Activated CD8-positive, alpha-beta memory T cell treated with anti-CD3 and anti-CD28 coated beads for 48 hours (primary cell): ENCODE measurements around the gene LZTS3.
"Not testable (repeated sequence)": the region's sequence is repeated elsewhere in the genome, so short reads cannot be mapped to it uniquely, and the experiment has no call there.

Experiments
- DNase-seq, 3 experiments: peaks; one replicate each; pipeline ENCODE4 v3.0.0-alpha.2; 2020; ENCODE audit warnings: low read depth in 2 of 3, low spot score in 2 of 3

Gene LZTS3

GRCh38 chr20:3168079-3168828 lies 5.1 kb downstream of the LZTS3 start:
- no peak for DNase-seq

GRCh38 chr20:3167738-3168078 lies 5.6 kb downstream of the LZTS3 start:
- no peak for DNase-seq

- no peak for DNase-seq
Measured at GRCh38 chr20:3166913-3167342, 6.4 kb downstream of the LZTS3 start.

- DNase-seq: no peak
Measured at GRCh38 chr20:3166338-3166912, 6.9 kb downstream of the LZTS3 start.

- no peak for DNase-seq
Measured at GRCh38 chr20:3165473-3166337, 7.6 kb downstream of the LZTS3 start.

GRCh38 chr20:3164763-3165410 lies 8.5 kb downstream of the LZTS3 start:
- no peak for DNase-seq

- no peak for DNase-seq
Measured at GRCh38 chr20:3164043-3164762, 9.1 kb downstream of the LZTS3 start.

GRCh38 chr20:3163099-3164042 lies 10.0 kb downstream of the LZTS3 start:
- no peak for DNase-seq

- no peak for DNase-seq
Measured at GRCh38 chr20:3162080-3162611, 11.2 kb downstream of the LZTS3 start.

- DNase-seq: no peak
Measured at GRCh38 chr20:3161316-3162079, 11.9 kb downstream of the LZTS3 start.

- DNase-seq: no peak
Measured at GRCh38 chr20:3160418-3160817, 12.9 kb downstream of the LZTS3 start.

GRCh38 chr20:3158968-3159431 lies 14.3 kb downstream of the LZTS3 start:
- no peak for DNase-seq

- DNase-seq: no peak
Measured at GRCh38 chr20:3157817-3158216, 15.5 kb downstream of the LZTS3 start.

- DNase-seq: no peak
Measured at GRCh38 chr20:3156811-3157619, 16.3 kb downstream of the LZTS3 start.

- DNase-seq: not testable (repeated sequence)
Measured at GRCh38 chr20:3152057-3152644, 21.2 kb downstream of the LZTS3 start.

GRCh38 chr20:3150908-3151307 lies 22.4 kb downstream of the LZTS3 start:
- no peak for DNase-seq

GRCh38 chr20:3146732-3147341 lies 26.5 kb downstream of the LZTS3 start:
- DNase-seq: no peak
